ENCODE results near the gene PRKN. TPM values are rescaled to one million over a fixed set of nuclear protein-coding genes. Genes with fewer than 3 reads are reported as not detected.

The PRKN gene
- total RNA-seq, 1 donor from 2014 or later, result 5.7 TPM

- no peaks in the 10 kb centered on the region for H3K36me3 Mint-ChIP-seq (ENCODE audit: low read depth)
- peaks cover 65% of the 10 kb centered on the region for H3K4me1 Mint-ChIP-seq (ENCODE audit: low read depth)
- H3K9me3 Mint-ChIP-seq (ENCODE audit: low read depth), result no peaks in the 10 kb centered on the region
- no peaks in the 10 kb centered on the region for H3K27me3 Mint-ChIP-seq (ENCODE audit: low read depth)
- DNase-seq (ENCODE audit: low spot score), result no peak
- no peak for TF ChIP-seq CTCF (IDR thresholded peaks at IDR 0.05)
- peak overlapping the region; percentile 96 for H3K27ac Mint-ChIP-seq (ENCODE audit: unreplicated experiment)
- peak overlapping the region; percentile 55 for H3K4me3 Mint-ChIP-seq (ENCODE audit: unreplicated experiment)
These were observed 1289.0 kb downstream of the PRKN start for GRCh38 chr6:161438430-161439030.

- no peaks in the 10 kb centered on the region for H3K27me3 Mint-ChIP-seq (ENCODE audit: low read depth)
- TF ChIP-seq CTCF (IDR thresholded peaks at IDR 0.05), result no peak
These were observed 1289.7 kb downstream of the PRKN start for GRCh38 chr6:161437851-161438250.

GRCh38 chr6:161436106-161436876 is 1291.3 kb downstream of the PRKN start:
- H3K27ac Mint-ChIP-seq (ENCODE audit: unreplicated experiment), result peak overlapping the region; percentile 69
- H3K4me1 Mint-ChIP-seq (ENCODE audit: low read depth), result peaks cover 66% of the 10 kb centered on the region
- H3K27me3 Mint-ChIP-seq (ENCODE audit: low read depth), result no peaks in the 10 kb centered on the region
- no peak overlapping the region for H3K4me3 Mint-ChIP-seq (ENCODE audit: unreplicated experiment)
- peaks cover 3% of the 10 kb centered on the region for H3K9me3 Mint-ChIP-seq (ENCODE audit: low read depth)
- no peak for DNase-seq (ENCODE audit: low spot score)
- H3K36me3 Mint-ChIP-seq (ENCODE audit: low read depth), result no peaks in the 10 kb centered on the region
- no peak for TF ChIP-seq CTCF (IDR thresholded peaks at IDR 0.05)

More at GRCh38 chr6:161437851-161438250, 1289.7 kb downstream of the PRKN start:
- Mint-ChIP-seq H3K4me1 (ENCODE audit: low read depth) (peaks cover 66% of the 10 kb centered on the region), H3K36me3 (ENCODE audit: low read depth) (no peaks in the 10 kb centered on the region), H3K9me3 (ENCODE audit: low read depth) (no peaks in the 10 kb centered on the region), H3K27ac (ENCODE audit: unreplicated experiment) (peak overlapping the region; percentile 96), H3K4me3 (ENCODE audit: unreplicated experiment) (no peak overlapping the region)
- no peak for DNase-seq (ENCODE audit: low spot score)

- peaks cover 3% of the 10 kb centered on the region for H3K9me3 Mint-ChIP-seq (ENCODE audit: low read depth)
- H3K4me1 Mint-ChIP-seq (ENCODE audit: low read depth), result peaks cover 63% of the 10 kb centered on the region
- H3K27me3 Mint-ChIP-seq (ENCODE audit: low read depth), result no peaks in the 10 kb centered on the region
- no peak for TF ChIP-seq CTCF (IDR thresholded peaks at IDR 0.05)
- no peak overlapping the region for H3K4me3 Mint-ChIP-seq (ENCODE audit: unreplicated experiment)
- no peaks in the 10 kb centered on the region for H3K36me3 Mint-ChIP-seq (ENCODE audit: low read depth)
- peak overlapping the region; percentile 95 for H3K27ac Mint-ChIP-seq (ENCODE audit: unreplicated experiment)
- DNase-seq (ENCODE audit: low spot score), result no peak
These were observed 1291.9 kb downstream of the PRKN start for GRCh38 chr6:161435748-161436070.

- no peaks in the 10 kb centered on the region for H3K27me3 Mint-ChIP-seq (ENCODE audit: low read depth)
- peaks cover 3% of the 10 kb centered on the region for H3K9me3 Mint-ChIP-seq (ENCODE audit: low read depth)
- no peaks in the 10 kb centered on the region for H3K36me3 Mint-ChIP-seq (ENCODE audit: low read depth)
- DNase-seq (ENCODE audit: low spot score), result no peak
- H3K4me3 Mint-ChIP-seq (ENCODE audit: unreplicated experiment), result peak overlapping the region; percentile 39
- H3K27ac Mint-ChIP-seq (ENCODE audit: unreplicated experiment), result peak overlapping the region; percentile 95
- no peak for TF ChIP-seq CTCF (IDR thresholded peaks at IDR 0.05)
- peaks cover 57% of the 10 kb centered on the region for H3K4me1 Mint-ChIP-seq (ENCODE audit: low read depth)
These were observed 1292.4 kb downstream of the PRKN start for GRCh38 chr6:161434921-161435747.
